T-helper 1 cell treated with Interleukin-12 subunit alpha and Interleukin-12 subunit beta and Interleukin-4 antibody, amounts not matched to agents 30 μg/mL and 1 μg/mL, for 36 hours (primary cell): Measurements from ENCODE around the gene BIRC7.

Source experiments
- H3K27ac Mint-ChIP-seq: one replicate; pipeline ENCODE4 v1.8.0; 2021; ENCODE audit warnings: mild to moderate bottlenecking, mixed read lengths
- H3K27me3 Mint-ChIP-seq: one replicate; pipeline ENCODE4 v1.8.0; 2021; ENCODE audit warnings: low read depth, mixed read lengths
- H3K36me3 Mint-ChIP-seq: one replicate; pipeline ENCODE4 v1.8.0; 2021; ENCODE audit warnings: low read depth, mixed read lengths
- H3K4me1 Mint-ChIP-seq: one replicate; pipeline ENCODE4 v1.8.0; 2021; ENCODE audit warnings: low read depth, mixed read lengths
- H3K4me3 Mint-ChIP-seq: one replicate; pipeline ENCODE4 v1.8.0; 2021; ENCODE audit warnings: mild to moderate bottlenecking, moderate library complexity, mixed read lengths
- H3K9me3 Mint-ChIP-seq: one replicate; pipeline ENCODE4 v1.8.0; 2021; ENCODE audit warnings: mixed read lengths

The BIRC7 gene

DNA sequence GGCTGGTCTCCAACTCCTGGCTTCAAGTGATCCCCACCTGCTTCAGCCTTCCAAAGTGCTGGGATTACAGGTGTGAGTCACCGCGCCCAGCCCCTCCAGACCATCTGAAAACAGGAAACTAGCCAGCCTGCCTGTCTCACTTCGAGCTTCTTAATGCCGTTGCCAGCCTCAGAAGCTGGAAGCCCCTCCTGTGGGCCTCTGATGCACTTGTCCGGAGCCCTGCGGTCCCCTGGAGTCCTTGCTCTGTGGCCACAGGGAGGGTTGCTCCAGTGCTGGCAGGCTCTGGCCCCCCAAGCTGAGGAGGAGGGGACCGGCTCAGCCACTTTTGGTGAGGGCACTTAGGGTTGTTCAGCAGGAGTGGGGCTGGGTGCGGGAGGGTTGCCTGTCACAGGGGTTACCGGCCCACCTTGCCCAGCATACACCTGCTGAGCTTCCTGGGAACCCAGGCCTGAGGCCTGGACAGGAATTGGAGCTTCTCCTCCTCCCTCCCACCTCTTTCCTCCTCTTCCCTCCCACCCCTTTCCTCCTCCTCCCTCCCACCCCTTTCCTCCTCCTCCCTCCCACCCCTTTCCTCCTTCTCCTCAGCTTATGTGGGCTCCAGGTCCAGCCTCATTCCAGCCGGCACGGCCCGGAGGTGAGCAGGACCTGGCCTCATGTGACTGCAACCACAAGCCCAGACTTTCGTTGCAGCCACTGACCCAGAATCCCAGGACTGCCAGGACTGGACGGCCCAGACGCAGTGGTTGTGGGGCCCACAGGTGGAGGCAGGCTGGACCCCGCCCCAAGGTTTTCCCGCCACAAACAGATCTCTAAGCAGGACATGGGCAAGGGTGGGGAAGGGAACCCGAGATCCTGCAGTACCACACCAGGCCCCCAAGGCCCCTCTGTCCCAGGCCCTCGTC is 9.4 kb upstream of the BIRC7 start:
- Mint-ChIP-seq H3K9me3 (no peaks in the 10 kb centered on the region), H3K4me3 (no peak overlapping the region), H3K27ac (no peak overlapping the region), H3K36me3 (no peaks in the 10 kb centered on the region), H3K4me1 (no peaks in the 10 kb centered on the region), H3K27me3 (peaks cover 27% of the 10 kb centered on the region)

DNA sequence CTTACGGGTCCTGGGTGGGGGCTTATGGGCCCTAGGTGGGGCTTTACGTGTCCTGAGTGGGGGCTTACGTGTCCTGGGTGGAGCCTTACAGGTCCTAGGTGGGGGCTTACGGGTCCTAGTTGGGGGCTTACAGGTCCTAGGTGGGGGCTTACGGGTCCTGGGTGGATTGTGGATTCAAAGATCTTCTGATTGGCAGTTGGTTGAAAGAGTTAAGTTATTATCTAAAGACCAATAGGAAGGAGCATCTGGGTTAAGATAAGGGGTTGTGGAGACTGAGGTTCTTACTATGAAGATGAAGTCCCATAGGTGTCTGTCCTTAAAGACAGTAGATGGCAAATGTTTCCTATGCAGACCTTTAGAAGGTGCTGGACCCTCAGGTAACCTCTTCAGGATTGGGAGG is 8.4 kb upstream of the BIRC7 start:
- H3K27me3 Mint-ChIP-seq, result peaks cover 37% of the 10 kb centered on the region
- no peaks in the 10 kb centered on the region for H3K36me3 Mint-ChIP-seq

DNA sequence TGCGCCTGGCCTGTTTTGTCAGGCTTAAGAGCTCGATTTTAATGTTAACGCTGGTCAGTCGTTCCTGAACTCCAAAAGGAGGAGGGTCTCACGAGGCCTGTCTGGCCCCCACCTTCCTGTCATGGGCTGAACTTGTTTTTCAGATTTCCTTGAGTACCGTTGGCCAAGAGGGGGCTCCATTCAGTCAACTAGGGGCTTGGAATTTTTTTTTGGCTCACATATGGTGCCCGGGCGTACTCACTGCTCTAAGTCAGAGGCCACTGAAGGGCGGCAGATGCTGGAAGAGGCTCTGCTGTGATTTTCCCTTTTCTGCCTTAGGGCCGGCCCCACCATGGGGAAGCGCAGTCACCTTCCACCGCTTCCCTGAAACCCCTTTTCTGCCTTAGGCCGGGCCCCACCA is 6.9 kb upstream of the BIRC7 start:
- Mint-ChIP-seq H3K4me1 (no peaks in the 10 kb centered on the region), H3K27ac (no peak overlapping the region), H3K36me3 (no peaks in the 10 kb centered on the region), H3K27me3 (peaks cover 40% of the 10 kb centered on the region), H3K9me3 (no peaks in the 10 kb centered on the region), H3K4me3 (no peak overlapping the region)

More for the DNA sequence above, 8.4 kb upstream of the BIRC7 start:
- H3K9me3 Mint-ChIP-seq, result no peaks in the 10 kb centered on the region
- H3K4me1 Mint-ChIP-seq, result no peaks in the 10 kb centered on the region
- H3K4me3 Mint-ChIP-seq, result no peak overlapping the region
- H3K27ac Mint-ChIP-seq, result no peak overlapping the region

DNA sequence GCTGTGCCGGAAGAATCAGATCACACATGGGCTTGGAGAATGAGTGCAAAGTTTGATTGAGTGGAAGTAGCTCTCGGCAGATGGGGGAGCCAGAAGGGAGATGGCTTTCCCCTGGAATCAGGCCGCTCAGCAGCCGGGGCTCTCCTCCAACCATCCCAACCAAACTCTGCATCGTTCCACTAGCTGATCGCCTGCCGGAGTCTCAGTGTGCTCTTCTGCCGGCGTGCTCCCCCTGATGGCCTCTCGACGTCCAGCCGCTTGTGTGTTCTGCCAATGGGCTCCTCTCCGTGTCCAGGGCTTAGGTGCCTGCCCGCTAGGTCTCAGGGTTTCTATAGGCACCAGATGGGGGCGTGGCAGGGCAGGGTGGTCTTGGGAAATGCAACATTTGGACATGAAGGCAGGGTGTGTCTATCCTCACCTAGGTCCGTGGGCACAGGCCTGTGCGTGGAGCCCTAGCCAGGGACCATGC is 4.9 kb upstream of the BIRC7 start:
- Mint-ChIP-seq H3K9me3 (no peaks in the 10 kb centered on the region), H3K27ac (no peak overlapping the region), H3K4me1 (no peaks in the 10 kb centered on the region), H3K4me3 (no peak overlapping the region), H3K27me3 (peaks cover 40% of the 10 kb centered on the region), H3K36me3 (no peaks in the 10 kb centered on the region)

DNA sequence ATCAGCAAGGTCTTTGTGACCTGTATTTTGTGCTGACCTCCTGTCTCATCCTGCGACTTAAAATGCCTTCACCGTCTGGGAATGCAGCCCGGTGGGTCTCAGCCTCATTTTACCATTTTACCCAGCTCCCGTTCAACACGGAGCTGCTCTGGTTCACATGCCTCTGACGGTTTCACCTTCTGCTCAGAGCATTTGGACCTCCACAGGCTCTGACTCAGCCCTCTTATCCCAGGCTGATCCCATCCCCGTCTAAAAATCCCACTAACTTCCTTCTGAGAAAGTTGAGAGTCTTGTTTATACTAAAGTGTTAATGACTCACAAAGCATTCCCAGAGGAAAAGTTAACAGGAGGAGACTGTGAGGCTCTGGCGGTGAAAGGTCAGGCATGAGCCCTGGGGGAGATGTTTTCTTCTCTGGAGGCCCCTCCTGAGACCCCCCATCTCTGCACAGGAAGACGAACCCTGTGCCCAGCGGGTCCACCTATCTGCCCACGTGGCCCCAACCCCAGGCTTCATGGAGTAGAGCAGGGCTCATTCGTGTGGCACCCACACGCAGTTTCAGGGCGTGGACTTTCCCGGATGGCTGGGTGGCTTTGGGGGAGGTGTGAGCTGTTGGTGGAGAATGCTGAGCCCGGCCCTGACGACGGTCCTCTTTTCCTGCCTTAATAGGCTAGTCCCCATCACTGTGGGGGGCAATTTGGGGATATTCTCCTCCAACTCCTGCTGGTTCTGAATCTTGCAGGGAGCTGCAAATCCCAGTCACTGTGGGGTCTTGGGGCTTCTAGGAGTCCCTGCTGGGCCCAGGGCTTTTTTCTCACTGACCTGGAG is 3.3 kb upstream of the BIRC7 start:
- no peak overlapping the region for H3K27ac Mint-ChIP-seq
- no peak overlapping the region for H3K4me3 Mint-ChIP-seq
- no peaks in the 10 kb centered on the region for H3K9me3 Mint-ChIP-seq
- no peaks in the 10 kb centered on the region for H3K36me3 Mint-ChIP-seq
- peaks cover 40% of the 10 kb centered on the region for H3K27me3 Mint-ChIP-seq
- H3K4me1 Mint-ChIP-seq, result no peaks in the 10 kb centered on the region

DNA sequence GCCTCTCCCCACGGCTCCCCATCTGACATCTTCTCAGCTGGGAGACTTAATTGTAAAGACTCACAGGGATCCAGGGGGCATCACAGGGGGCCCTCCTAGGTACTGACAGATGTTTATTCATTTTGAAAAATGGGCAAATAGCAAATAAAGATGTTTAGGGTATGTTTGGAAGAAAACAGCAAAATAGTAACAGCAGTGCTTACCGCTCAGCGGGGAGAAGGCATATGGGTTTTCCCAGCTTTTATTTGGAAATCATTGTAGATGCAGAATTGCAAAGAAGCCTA is 2.7 kb upstream of the BIRC7 start:
- H3K9me3 Mint-ChIP-seq, result no peaks in the 10 kb centered on the region
- H3K36me3 Mint-ChIP-seq, result no peaks in the 10 kb centered on the region
- peaks cover 40% of the 10 kb centered on the region for H3K27me3 Mint-ChIP-seq
- no peak overlapping the region for H3K27ac Mint-ChIP-seq
- no peaks in the 10 kb centered on the region for H3K4me1 Mint-ChIP-seq
- no peak overlapping the region for H3K4me3 Mint-ChIP-seq

DNA sequence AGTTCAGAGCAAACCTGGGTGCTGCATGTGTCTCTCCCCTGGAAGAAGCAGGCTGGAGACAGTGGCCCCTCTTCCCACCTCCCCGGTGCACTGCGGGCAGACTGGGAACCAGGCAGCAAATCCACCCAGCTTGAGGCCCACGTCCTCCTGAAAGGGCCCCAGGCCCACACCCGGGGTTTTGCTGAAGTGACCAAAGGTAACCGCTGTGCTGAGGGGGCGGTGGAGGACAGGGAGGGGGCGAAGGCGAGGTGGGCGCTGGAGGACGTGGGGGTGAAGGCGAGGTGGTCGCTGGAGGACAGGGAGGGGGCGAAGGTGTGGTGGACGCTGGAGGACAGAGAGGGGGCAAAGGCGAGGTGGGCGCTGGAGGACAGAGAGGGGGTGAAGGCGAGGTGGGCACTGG is 1.8 kb upstream of the BIRC7 start:
- no peak overlapping the region for H3K27ac Mint-ChIP-seq
- no peaks in the 10 kb centered on the region for H3K36me3 Mint-ChIP-seq
- H3K4me1 Mint-ChIP-seq, result no peaks in the 10 kb centered on the region
- peaks cover 33% of the 10 kb centered on the region for H3K27me3 Mint-ChIP-seq
- no peak overlapping the region for H3K4me3 Mint-ChIP-seq
- H3K9me3 Mint-ChIP-seq, result no peaks in the 10 kb centered on the region

DNA sequence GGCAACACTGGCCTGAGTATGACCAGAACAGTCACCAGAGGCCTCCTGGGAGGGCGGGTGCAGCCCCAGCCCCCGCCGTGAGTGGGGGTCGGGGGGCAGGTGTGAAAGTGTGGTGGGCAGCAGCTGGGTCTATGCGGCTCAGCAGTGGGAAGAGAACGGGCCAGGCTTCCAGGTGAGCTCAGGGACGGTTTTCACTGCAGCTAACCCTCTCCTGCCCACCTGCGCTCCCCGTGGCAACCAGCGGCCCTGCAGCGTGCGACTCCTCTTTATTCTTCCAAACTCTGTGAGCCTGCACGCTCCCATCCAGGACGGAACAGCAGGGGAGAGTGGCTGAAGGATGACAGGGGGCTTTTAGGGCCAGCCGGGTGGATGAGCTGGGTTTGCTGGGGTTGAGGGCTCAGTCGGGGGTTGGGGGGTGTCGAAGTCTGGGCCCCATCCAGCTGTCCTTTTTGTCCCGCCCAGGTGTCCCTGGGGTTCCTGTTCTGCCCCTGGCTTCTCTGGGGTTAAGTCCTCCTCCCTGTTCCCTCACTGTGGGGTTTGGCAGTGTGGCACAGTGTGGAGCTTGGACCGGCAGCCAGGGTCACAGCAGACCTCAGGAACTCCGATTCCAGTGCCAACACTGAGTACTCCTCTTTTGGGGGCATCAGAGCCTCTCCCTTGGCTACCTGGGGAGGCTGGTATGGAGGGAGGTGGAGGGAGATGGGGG is 859 bp upstream of the BIRC7 start:
- Mint-ChIP-seq H3K9me3 (no peaks in the 10 kb centered on the region), H3K4me3 (no peak overlapping the region), H3K36me3 (no peaks in the 10 kb centered on the region), H3K4me1 (no peaks in the 10 kb centered on the region), H3K27ac (no peak overlapping the region), H3K27me3 (peaks cover 26% of the 10 kb centered on the region)

DNA sequence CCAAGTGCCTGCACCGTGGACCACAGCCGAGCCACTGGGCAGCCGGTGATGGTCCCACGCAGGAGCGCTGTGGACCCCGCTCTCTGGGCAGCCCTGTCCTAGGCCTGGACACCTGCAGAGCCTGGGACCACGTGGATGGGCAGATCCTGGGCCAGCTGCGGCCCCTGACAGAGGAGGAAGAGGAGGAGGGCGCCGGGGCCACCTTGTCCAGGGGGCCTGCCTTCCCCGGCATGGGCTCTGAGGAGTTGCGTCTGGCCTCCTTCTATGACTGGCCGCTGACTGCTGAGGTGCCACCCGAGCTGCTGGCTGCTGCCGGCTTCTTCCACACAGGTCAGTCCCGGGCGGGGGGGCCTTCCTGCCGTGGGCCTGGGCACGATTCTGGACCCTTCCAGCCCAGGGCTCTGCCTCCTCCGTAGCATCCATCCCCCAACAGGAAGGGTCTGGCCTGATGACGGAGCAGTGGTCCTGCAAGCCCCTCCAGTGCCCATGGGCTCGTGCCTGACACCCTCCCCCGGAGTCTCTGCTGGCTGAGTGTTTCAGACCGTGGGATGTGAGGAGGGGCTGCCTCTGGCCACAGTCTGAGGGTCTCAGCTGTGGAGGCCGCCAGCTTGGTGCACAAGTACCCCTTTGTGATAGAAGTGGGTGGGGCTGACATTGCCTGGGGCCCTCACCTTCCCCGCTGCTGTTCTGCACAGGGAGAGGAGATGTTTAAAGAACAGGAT is 572 bp downstream of the BIRC7 start:
- H3K4me1 Mint-ChIP-seq, result no peaks in the 10 kb centered on the region
- no peaks in the 10 kb centered on the region for H3K36me3 Mint-ChIP-seq
- no peak overlapping the region for H3K4me3 Mint-ChIP-seq
- H3K9me3 Mint-ChIP-seq, result no peaks in the 10 kb centered on the region
- no peak overlapping the region for H3K27ac Mint-ChIP-seq
- peaks cover 13% of the 10 kb centered on the region for H3K27me3 Mint-ChIP-seq

DNA sequence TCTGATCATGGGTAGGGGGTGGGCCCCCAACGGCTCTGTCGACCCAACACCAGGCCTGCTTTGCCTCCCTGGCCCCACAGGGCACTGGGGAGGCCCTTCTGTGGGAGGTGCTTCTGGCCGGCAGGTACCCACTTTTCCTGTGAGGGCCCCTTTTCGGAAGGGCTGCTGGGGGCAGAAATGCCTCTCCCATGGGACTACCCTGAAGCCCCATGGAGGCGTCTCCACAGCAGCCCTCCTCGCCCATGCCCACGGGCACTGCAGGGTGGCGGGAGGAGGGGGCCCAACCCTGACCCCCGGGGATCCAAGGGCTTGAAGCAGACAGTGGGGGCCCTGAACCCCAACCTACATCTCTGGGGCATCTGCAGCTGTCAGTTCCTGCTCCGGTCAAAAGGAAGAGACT is 2.3 kb downstream of the BIRC7 start:
- Mint-ChIP-seq H3K27me3 (no peaks in the 10 kb centered on the region), H3K9me3 (no peaks in the 10 kb centered on the region)

DNA sequence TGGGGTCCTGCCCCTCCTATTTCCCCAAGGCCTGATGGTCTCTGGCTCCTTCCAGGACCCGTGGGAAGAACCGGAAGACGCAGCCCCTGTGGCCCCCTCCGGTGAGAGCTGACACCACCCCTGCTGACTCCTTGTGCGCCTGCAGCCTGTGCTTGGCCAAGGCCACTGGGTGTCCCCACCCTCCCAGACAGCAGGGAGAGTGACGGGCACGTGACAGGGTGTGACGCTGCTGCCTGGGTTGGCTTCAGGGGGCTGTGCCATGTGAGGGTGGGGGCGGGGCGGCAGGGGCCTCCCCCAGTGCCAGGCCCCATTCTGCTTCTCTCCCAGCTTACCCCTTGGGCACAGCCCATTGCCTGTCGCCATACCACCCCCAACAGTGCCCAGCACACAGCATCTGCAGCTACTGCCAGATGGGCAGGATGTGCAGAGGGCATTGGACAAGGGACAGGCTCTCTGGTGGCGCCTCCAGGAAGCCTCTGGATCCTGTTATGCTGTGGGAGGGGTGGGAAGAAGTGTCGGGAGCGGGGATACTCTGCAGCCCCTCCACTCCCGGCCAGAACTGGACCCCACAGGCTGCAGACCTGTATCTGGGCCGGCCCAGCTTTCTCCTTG is 2.9 kb downstream of the BIRC7 start:
- Mint-ChIP-seq H3K27me3 (no peaks in the 10 kb centered on the region), H3K4me1 (no peaks in the 10 kb centered on the region), H3K4me3 (no peak overlapping the region), H3K9me3 (no peaks in the 10 kb centered on the region), H3K27ac (no peak overlapping the region), H3K36me3 (no peaks in the 10 kb centered on the region)

More for the DNA sequence above, 2.3 kb downstream of the BIRC7 start:
- no peaks in the 10 kb centered on the region for H3K36me3 Mint-ChIP-seq
- H3K4me1 Mint-ChIP-seq, result no peaks in the 10 kb centered on the region
- H3K27ac Mint-ChIP-seq, result no peak overlapping the region
- no peak overlapping the region for H3K4me3 Mint-ChIP-seq

DNA sequence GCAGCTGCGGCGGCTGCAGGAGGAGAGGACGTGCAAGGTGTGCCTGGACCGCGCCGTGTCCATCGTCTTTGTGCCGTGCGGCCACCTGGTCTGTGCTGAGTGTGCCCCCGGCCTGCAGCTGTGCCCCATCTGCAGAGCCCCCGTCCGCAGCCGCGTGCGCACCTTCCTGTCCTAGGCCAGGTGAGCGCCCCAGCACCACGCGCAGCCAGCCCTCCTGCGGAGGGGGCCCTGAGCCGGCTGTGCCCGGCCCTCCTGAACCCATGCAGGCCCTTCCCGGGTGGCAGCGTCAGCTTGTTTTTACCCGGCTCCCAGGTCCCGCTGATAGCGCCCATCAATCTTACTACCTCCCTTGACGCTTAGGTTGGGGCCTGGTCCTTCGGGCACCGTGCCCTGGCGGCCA is 3.7 kb downstream of the BIRC7 start:
- H3K9me3 Mint-ChIP-seq, result no peaks in the 10 kb centered on the region
- no peaks in the 10 kb centered on the region for H3K4me1 Mint-ChIP-seq
- H3K4me3 Mint-ChIP-seq, result no peak overlapping the region
- H3K36me3 Mint-ChIP-seq, result no peaks in the 10 kb centered on the region
- H3K27ac Mint-ChIP-seq, result no peak overlapping the region
- no peaks in the 10 kb centered on the region for H3K27me3 Mint-ChIP-seq

DNA sequence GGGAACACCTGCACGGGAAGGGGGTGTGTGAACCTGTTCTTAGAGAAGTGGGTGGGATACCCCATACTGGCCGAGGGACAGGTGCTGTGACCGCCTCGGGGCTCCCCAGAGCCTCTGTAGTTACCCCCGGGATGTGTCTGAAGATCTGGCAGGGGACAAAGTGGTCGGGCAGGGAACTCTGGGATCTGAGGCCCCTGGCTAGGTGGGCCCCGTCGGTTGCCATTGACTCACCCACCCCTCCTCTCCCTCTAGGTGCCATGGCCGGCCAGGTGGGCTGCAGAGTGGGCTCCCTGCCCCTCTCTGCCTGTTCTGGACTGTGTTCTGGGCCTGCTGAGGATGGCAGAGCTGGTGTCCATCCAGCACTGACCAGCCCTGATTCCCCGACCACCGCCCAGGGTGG is 4.3 kb downstream of the BIRC7 start:
- no peaks in the 10 kb centered on the region for H3K36me3 Mint-ChIP-seq
- no peaks in the 10 kb centered on the region for H3K27me3 Mint-ChIP-seq
- no peaks in the 10 kb centered on the region for H3K9me3 Mint-ChIP-seq
- no peak overlapping the region for H3K4me3 Mint-ChIP-seq
- no peaks in the 10 kb centered on the region for H3K4me1 Mint-ChIP-seq
- H3K27ac Mint-ChIP-seq, result no peak overlapping the region

DNA sequence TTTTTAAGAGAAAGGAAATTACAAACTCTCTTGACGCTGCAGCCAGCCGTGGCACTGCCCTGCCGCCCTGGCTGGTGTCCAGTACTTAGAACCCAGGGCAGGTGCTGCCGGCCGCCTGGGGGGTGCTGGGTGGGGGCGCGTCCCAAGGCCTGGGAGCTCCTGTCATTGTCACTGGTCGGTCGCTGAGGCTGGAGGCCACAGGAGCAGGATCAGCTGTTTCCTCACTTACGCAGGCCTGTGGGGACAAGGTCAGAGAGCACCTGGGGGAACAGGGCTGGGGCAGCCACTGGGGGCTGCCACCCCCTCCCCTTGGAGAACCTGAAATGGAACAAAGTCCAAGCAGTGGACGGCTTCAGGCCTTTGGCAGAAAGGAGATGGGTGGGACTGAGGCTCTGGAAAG is 5.6 kb downstream of the BIRC7 start:
- Mint-ChIP-seq H3K27me3 (no peaks in the 10 kb centered on the region), H3K4me1 (no peaks in the 10 kb centered on the region), H3K36me3 (no peaks in the 10 kb centered on the region), H3K27ac (no peak overlapping the region), H3K9me3 (no peaks in the 10 kb centered on the region), H3K4me3 (no peak overlapping the region)
